GM21576 (cell line): ENCODE results near the gene PIK3AP1.
"Not testable (repeated sequence)": the region's sequence is repeated elsewhere in the genome, so short reads cannot be mapped to it uniquely, and the experiment has no call there.

Source experiments
- ATAC-seq: cut with Tn5 transposase; IDR thresholded peaks from one replicate; pipeline ENCODE4 v1.9.1; 2021; ENCODE audit warnings: mild to moderate bottlenecking, moderate library complexity; ENCODE audit not compliant: unreplicated experiment

Gene PIK3AP1

GRCh38 chr10:96720422-96721206, at the start of gene PIK3AP1:
PIK3AP1 (minus strand) TSS chr10:96720514; CDS start chr10:96720394, 120 bp downstream.
- ATAC-seq: peak; percentile 42

- no peak for ATAC-seq
Measured at GRCh38 chr10:96768136-96768535, 47.8 kb upstream of the PIK3AP1 start.

GRCh38 chr10:96767611-96768010, 47.3 kb upstream of the PIK3AP1 start:
- no peak for ATAC-seq

GRCh38 chr10:96765406-96766240, 45.3 kb upstream of the PIK3AP1 start:
- ATAC-seq: no peak

GRCh38 chr10:96764425-96765060, 44.2 kb upstream of the PIK3AP1 start:
- no peak for ATAC-seq

- peak; percentile 83 for ATAC-seq
Measured at GRCh38 chr10:96758423-96758822, 38.1 kb upstream of the PIK3AP1 start.

GRCh38 chr10:96756111-96756903, 36.0 kb upstream of the PIK3AP1 start:
- no peak for ATAC-seq

GRCh38 chr10:96753956-96754355, 33.6 kb upstream of the PIK3AP1 start:
- no peak for ATAC-seq

GRCh38 chr10:96752375-96752774, 32.1 kb upstream of the PIK3AP1 start:
- no peak for ATAC-seq

- ATAC-seq: not testable (repeated sequence)
Measured at GRCh38 chr10:96750316-96750715, 30.0 kb upstream of the PIK3AP1 start.

GRCh38 chr10:96747734-96748550, 27.6 kb upstream of the PIK3AP1 start:
- ATAC-seq: peak; percentile 89

- ATAC-seq: no peak
Measured at GRCh38 chr10:96746503-96746902, 26.2 kb upstream of the PIK3AP1 start.

GRCh38 chr10:96745950-96746349, 25.6 kb upstream of the PIK3AP1 start:
- no peak for ATAC-seq

GRCh38 chr10:96743988-96744585, 23.8 kb upstream of the PIK3AP1 start:
- ATAC-seq: no peak

- ATAC-seq: not testable (repeated sequence)
Measured at GRCh38 chr10:96741557-96741956, 21.2 kb upstream of the PIK3AP1 start.

GRCh38 chr10:96740579-96741281, 20.4 kb upstream of the PIK3AP1 start:
- ATAC-seq: no peak

GRCh38 chr10:96740141-96740540, 19.8 kb upstream of the PIK3AP1 start:
- no peak for ATAC-seq

- ATAC-seq: peak; percentile 69
Measured at GRCh38 chr10:96737307-96737902, 17.1 kb upstream of the PIK3AP1 start.
